HEK293 (cell line): ENCODE data around the gene KCNA1.

Experiments
- CTCF ChIP-seq: fragments of 450-650 bp; formaldehyde crosslinking; IDR thresholded peaks from 2 replicates; pipeline ENCODE4 v1.5.1; 2016; ENCODE audit warnings: missing biosample characterization, missing genetic modification characterization
- HOXA7 ChIP-seq: sonication (generic); formaldehyde crosslinking; IDR thresholded peaks from 2 replicates; pipeline ENCODE4 v1.8.1; 2022; ENCODE audit warnings: missing genetic modification reagents, borderline replicate concordance
- TCF7L2 ChIP-seq: IDR thresholded peaks from 2 replicates; pipeline ENCODE4 v1.6.1; 2011; ENCODE audit warnings: low read depth, mild to moderate bottlenecking, inconsistent platforms, low read length, moderate library complexity, borderline replicate concordance
- ZNF76 ChIP-seq: fragments of 450-650 bp; formaldehyde crosslinking; IDR thresholded peaks from 2 replicates; pipeline ENCODE4; 2016; ENCODE audit warnings: low read depth, missing biosample characterization, missing genetic modification characterization, borderline replicate concordance
- ZNF776 ChIP-seq: fragments of 450-650 bp; formaldehyde crosslinking; IDR thresholded peaks from 2 replicates; pipeline ENCODE4 v1.5.0; 2017; ENCODE audit warnings: missing biosample characterization, missing genetic modification characterization, borderline replicate concordance

DNA sequence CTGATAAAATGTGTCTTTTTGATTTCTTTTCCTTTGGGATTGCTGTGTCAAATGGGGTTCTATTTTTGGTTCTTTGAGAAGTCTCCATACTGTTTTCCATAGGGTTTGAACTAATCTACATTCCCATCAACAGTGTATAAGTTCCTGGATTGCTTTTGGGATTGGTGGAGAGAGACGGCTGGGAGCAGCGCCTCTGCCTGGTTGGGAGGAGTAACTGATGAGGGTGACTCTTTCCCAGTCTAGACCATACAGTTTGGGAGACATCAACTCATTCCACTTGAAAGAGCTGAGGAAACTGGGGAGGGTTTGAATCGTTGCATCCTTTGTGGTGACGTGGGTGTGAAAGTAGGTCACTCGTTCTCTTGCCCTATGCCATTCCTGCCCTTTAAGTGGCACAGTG lies 42.3 kb upstream of the KCNA1 start:
- TF ChIP-seq TCF7L2 (no peak), CTCF (tag by site-specific recombination) (no peak), HOXA7 (no peak), ZNF76 (tag by site-specific recombination) (no peak), ZNF776 (tag by site-specific recombination) (no peak)
